GM19240 (cell line): Measurements from ENCODE around the gene TBC1D8.

Source experiments
- DNase-seq: peaks from one replicate; pipeline ENCODE4 v3.0.0; 2011; ENCODE audit warnings: low spot score; ENCODE audit not compliant: insufficient read length

The TBC1D8 gene

GRCh38 chr2:100980046-100980445, 171.1 kb downstream of the TBC1D8 start:
- no peak for DNase-seq

DNA sequence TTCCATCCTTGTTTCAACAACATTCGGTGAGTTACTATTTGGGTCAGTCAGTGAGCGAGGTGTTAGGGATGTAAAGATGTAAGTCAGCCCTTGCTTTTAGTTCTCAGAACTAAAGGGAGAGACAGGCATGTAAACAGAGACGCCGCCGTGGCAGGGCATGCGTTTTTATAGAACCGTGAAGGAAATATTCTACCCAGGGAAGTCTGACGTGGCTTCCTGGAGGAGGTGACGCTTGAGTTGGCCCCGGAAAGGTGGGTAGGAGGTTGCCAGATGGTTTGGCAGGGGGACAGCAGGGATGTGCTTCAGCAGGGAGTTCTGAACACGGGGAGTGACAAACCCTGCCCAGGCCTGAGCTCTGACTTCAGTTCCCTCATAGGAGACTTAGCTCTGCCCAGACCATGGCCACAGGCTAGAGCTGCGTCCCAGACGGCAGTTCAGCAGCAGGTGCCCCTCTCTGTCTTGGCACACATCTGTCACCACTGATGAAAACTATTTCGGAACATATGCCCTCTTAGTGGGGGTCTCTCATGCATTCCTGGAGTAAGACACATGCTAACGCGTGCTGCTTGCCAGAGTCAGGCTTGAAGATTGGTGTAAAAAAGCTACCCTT, 172.5 kb downstream of the TBC1D8 start:
- DNase-seq = no peak

GRCh38 chr2:100977511-100977910, 173.7 kb downstream of the TBC1D8 start:
- DNase-seq = no peak

- DNase-seq = peak; percentile 39
These were observed 174.4 kb downstream of the TBC1D8 start for GRCh38 chr2:100976645-100977391.

DNA sequence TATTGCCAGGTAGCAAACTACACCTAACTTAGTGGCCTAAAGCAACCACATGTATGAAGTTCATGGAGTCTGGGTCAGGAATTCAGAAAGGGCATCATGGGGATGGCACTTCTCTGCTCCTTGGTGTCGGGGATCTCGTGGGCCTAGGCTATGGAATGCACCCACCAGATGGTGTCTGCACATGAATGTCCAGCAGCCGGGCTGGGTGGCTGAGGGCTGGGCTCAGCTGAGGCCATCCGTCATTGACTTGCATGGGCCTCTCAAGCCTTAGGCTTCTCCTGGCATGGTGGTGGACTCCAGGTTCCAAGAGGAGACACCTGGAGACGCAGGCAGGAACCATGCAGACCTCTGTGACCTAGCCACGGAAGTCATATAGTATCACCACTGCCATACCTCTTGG, 175.1 kb downstream of the TBC1D8 start:
- DNase-seq = no peak

- no peak for DNase-seq
These were observed 175.7 kb downstream of the TBC1D8 start for GRCh38 chr2:100975521-100975785.

DNA sequence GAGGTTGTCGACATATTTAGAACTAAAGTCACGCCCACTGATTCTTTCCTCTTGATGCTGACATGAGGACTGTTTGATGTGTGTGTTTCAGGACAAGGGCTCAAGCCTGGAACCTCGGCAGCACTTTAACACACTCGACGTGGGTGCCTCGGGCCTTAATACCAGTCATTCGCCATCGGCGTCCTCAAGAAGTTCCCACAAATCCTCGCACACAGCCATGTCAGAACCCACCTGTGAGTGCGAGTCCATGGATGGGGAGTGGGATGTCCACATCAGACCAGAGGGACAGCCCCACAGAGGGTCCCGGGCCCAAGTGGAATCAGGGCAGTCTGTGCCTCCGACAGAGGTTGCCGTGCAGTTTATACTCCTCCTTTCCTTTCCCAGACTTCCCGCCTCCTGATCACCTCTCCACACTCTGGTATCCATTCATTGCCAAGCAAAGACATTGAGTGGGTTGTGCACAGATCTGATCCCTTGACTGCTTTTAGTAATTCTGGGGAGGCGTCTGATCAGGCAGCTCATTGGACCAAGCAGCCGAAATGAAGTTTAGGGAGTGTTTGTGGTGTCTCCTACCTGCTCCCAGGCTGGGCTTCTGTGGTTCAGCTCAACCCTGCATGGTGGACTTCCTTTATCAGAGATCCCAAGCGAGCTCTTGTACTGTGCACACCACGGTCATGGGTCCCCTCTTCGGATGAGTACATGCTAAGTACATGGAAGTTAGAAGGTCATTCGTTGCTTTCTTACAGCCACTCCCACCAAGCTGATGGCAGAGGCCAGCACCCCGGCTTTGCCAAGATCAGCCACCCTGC, 176.3 kb downstream of the TBC1D8 start:
- no peak for DNase-seq

GRCh38 chr2:100972452-100972851, 178.7 kb downstream of the TBC1D8 start:
- DNase-seq = no peak

DNA sequence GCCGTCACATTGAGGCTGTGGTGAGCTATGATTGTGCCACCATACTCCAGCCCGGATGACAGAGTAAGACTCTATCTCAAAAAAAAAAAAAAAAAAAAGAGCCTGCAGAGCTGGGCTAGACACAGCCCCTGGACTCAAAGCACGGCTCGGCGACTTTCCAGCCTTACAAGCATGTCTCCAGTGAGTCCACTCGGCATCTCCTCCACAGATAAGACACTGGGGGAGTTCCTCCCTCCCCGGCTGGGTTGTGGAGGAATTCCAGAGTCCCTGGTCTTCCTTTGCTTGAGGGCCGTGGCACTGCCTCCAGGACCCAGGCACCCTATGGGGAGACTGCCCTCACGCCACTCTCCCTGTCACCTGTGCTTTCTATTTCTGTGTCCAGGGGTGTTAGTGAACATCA, 180.0 kb downstream of the TBC1D8 start:
- no peak for DNase-seq

GRCh38 chr2:100969998-100970397, 181.2 kb downstream of the TBC1D8 start:
- no peak for DNase-seq

DNA sequence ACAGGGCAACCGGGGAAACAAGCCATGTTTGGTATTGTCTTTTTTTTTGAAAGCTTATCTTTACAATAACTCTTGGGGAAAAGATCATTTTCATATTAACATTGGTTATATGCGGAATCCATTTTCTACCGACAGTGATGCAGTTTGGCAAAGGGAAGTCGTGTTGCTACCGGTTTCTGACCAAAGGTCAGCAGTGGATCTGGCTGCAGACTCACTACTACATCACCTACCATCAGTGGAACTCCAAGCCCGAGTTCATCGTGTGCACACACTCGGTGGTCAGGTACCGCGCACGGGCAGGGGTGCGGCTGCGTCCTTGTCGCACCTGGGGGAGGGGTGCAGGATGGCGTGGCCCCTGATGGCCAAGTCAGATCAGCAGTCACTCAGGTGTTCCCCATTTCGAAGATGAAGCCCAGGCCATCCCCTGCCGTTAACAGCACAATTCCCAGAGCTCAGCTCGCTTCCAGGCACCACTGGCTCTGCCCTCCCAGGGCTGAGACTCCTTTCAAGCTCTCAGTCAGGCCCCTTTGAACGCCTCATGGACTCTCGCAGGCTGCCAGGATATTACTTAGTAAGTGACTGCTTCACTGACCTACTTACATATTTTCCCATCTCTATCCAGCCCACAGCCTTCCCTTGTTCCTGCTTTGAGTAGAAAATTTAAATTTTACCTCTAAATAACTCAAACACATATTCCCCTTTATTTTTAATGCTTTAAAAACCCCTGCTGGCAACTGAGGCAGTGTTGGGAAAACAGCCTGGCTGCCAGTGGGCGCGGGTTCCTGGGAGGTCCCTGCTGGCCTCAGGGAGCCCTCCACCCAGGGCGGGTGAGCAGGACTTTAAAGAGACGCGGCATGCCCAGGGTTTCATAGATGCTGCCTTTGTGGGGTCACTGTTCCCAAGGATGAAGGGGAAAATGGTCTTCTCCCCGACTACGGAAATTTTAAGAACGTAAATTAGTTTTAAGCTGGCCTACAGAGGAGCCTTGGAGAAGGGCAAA, 182.7 kb downstream of the TBC1D8 start:
- DNase-seq = no peak

- no peak for DNase-seq
These were observed 183.5 kb downstream of the TBC1D8 start for GRCh38 chr2:100967716-100968115.

DNA sequence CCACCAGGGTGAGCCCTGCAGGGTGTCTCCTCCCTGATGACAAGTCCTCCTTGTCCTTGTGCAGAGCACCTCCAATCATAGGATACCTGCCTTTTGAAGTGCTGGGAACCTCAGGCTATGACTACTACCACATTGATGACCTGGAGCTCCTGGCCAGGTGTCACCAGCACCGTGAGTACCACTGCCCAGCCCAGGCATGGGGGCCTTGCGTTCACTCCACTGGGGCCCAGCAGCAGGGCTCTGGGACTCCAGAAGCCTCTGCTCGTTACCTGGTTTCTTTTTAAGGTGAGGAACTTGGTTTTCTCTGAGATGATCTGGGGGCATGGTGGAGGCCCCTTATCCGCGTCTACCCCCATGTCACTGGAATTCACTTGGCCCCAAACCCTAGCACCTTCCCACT, 185.6 kb downstream of the TBC1D8 start:
- no peak for DNase-seq

- no peak for DNase-seq
These were observed 186.5 kb downstream of the TBC1D8 start for GRCh38 chr2:100964681-100965169.

DNA sequence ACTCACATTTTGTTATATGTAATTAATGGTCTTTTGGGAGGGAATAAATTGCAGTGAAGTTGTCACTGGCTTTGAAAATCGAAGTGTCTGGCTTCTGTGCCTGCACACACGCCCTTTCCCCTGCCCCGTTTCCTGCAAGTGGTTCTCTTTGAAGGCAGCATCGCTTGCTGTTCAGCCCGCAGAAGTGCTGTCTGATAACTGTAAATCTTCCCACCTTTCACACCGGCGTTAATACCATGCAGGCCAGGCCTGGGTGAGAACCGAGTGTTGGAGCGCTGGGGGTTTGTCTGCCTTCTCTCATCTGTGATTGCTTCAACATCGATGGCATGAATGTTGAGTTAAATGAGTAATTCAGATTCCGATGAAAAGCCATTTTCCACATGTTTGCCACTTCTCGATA, 187.0 kb downstream of the TBC1D8 start:
- no peak for DNase-seq

GRCh38 chr2:100963026-100963375, 188.2 kb downstream of the TBC1D8 start:
- DNase-seq = no peak

- DNase-seq = no peak
These were observed 188.7 kb downstream of the TBC1D8 start for GRCh38 chr2:100962366-100963025.

- no peak for DNase-seq
These were observed 190.5 kb downstream of the TBC1D8 start for GRCh38 chr2:100960688-100961087.

- DNase-seq = no peak
These were observed 191.8 kb downstream of the TBC1D8 start for GRCh38 chr2:100959225-100959880.

GRCh38 chr2:100957996-100958653, 193.1 kb downstream of the TBC1D8 start:
- no peak for DNase-seq
